Measurements from ENCODE around the gene TSHB.
A peak's percentile ranks its signal among the peaks of the same experiment; 100 is the strongest.

The TSHB gene

GRCh38 chr1:115059316-115059715 lies 29.7 kb downstream of the TSHB start:
- no peak for DNase-seq (ENCODE audit: low spot score)
- FAIRE-seq: no peak

DNA sequence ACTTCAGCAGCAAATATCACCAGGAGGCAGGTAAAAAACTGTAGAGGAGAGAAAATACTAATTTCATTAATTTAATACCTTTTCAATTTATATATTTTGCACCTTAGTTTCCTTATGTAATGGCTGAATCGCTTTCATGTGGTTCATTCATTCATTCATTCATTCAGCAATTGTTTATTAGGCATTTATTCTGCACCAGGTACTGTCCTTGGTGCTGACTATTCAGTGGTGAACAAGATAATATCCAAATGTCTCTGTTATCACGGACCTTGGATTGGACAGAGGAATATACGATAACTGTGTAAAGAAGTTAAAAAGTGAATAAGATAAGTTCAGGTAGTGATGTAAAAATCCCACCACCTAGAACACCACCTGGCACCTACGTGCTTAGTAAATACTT lies 30.9 kb downstream of the TSHB start:
- no peak for DNase-seq (ENCODE audit: low spot score)
- no peak for FAIRE-seq

GRCh38 chr1:115062542-115063004 lies 32.9 kb downstream of the TSHB start:
- FAIRE-seq (peak; percentile 81), DNase-seq (ENCODE audit: low spot score) (peak; percentile 92)

DNA sequence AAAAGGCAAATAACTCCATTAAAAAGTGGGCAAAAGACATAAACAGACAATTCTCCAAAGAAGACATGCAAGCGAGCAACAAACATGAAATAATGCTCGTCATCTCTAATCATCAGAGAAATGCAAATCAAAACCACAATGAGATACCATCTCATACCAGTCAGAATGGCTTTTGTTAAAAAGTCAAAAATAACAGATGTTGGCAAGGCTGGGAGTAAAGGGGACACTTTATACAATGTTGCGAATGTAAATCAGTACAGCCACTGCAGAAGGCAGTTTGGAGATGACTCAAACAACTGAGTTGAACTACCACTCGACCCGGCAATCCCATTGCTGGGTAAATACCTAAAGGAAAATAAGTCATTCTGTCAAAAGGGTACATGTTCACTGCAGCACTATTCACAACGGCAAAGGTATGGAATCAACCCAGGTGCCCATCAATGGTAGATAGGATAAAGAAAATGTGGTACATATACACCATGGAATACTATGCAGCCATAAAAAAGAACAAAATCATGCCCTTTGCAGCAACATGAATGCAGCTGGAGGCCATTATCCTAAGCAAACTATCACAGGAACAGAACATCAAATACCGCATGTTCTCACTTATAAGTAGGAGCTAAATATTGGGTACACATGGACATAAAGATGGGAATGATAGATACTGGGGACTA lies 33.7 kb downstream of the TSHB start:
- FAIRE-seq: no peak
- DNase-seq (ENCODE audit: low spot score): no peak

GRCh38 chr1:115064461-115064860 lies 34.8 kb downstream of the TSHB start:
- no peak for DNase-seq (ENCODE audit: low spot score)
- FAIRE-seq: peak; percentile 68

DNA sequence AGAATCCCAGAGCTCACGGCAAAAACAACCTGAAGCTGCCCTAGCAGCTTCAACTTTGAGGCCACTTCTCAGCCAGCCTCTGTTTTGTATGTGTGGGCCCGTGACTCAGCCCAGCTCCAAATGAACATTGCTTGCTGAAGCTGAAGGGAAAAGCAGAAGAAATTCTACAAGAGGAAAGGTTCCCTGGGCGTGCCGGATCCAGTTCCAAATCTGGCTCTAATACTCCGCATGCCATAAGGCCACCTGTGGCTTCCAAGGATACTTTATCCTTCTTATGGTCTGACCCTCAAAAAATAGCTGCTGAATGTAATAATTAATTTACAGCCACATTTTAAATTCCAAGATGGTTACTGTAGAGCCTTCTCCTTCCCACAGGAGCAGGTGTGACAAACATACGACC lies 35.4 kb downstream of the TSHB start:
- FAIRE-seq (no peak), DNase-seq (ENCODE audit: low spot score) (peak; percentile 30)

DNA sequence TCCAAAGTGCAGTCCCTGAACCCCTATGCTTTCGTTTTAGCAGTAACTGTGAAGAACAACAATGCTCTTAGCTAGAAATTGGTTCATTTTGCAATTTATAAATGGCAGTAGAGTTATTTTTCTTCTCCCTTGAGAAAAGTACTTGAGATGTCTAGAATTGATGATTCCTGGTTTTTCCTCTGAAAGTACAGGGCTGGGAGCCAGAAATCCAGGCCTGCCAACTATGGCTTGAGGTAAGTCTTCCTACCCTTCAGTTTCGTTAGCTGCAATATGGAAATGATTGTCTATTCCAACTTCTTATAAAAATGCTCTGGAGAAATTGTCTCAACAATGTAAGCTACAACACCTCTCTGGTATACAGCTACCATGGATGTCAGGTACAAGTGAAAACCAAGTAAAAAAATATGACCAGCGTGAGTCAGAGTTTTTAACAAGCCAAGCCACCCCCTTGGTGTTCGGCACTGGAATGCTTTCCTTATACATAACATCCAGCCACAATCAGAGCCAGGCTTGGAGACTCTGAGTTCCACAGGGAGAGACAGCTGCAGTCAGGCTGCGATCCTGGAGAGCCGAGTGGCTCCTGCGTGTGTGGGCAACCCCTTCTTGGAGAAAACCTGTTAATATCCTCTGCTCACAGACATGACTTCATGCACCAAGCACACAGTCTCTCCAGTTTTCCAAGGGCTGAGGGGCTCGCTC lies 37.7 kb downstream of the TSHB start:
- DNase-seq (ENCODE audit: low spot score) (peak; percentile 82), FAIRE-seq (peak; percentile 90)

- peak; percentile 75 for DNase-seq (ENCODE audit: low spot score)
- peak; percentile 77 for FAIRE-seq
These were observed 39.4 kb downstream of the TSHB start for GRCh38 chr1:115068826-115069585.

- DNase-seq (ENCODE audit: low spot score): no peak
- peak; percentile 37 for FAIRE-seq
These were observed 40.2 kb downstream of the TSHB start for GRCh38 chr1:115069659-115070308.

- DNase-seq (ENCODE audit: low spot score) (no peak), FAIRE-seq (no peak)
These were observed 41.5 kb downstream of the TSHB start for GRCh38 chr1:115071012-115071664.

DNA sequence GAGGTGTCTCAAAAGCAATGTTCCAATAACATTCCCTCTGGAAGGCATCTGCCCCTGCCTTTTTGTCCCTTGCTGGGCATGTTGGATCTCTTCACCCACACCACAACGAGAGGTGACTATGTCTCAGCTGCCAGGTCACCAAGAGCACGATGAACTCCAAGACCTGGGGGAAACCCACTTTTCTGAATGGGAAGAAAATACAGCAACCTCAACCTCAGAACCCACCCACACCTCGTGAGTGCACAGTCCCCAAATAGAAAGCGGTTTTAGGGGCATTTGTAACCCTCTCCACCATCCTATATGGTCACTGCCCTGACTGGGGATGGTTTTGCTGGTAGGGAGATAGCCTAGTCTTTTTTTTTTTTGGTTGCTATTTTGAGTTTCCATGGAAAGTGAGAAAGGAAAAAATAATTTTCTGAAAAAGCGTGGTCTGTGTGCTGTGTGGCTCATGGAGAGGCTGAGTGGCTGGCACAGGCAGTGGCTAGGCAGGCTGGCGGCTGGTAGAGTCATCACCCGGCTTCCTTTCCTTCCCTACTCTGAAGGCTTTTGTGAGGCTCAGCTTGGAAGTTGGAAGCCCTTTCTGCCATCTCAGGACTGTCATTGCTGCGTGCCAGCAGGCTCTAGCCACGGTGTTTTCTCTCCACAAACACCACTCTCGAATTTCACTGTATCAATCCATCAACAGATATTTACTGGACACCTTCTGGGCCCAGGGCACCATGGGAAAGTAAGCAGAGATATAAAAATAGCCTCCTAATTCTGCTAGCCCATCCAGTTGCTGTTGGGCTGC lies 43.9 kb downstream of the TSHB start:
- no peak for DNase-seq (ENCODE audit: low spot score)
- FAIRE-seq: peak; percentile 70

DNA sequence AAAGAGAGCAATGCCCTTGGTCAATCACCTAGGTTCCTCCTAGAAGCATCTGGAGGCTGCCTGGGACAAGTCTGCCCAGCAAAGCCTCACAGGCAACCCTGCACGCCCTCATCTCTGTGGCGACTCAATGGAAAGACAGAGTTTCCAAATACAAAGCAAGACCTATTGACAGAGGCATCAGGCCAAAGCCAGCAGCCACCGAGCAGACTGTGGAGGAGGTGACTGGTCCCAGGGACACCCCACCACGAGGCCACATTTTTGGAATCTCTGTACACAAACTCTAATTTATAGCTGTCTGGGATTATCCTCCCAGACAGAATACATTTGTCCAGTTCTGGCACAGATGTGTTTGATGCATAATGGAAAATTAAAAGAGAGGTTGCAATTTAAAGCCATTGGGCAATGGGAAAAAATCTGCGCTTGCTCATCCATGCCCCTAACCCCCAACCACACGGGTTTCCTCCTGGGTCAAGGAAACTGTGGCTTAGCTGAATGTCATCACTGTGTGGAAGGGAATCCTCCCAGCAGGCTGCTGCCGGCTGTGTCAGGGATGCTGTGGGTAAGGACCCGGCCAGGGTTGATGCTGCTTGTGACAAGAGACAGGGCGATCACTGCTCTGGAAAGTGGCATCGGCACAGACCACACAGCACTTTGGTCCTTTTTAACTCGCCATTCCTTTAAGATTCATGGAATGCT lies 45.4 kb downstream of the TSHB start:
- peak; percentile 23 for FAIRE-seq

GRCh38 chr1:115076384-115076915 lies 46.8 kb downstream of the TSHB start:
- FAIRE-seq (no peak), DNase-seq (ENCODE audit: low spot score) (no peak)

More for the DNA sequence above, 45.4 kb downstream of the TSHB start:
- DNase-seq (ENCODE audit: low spot score): peak; percentile 46

DNA sequence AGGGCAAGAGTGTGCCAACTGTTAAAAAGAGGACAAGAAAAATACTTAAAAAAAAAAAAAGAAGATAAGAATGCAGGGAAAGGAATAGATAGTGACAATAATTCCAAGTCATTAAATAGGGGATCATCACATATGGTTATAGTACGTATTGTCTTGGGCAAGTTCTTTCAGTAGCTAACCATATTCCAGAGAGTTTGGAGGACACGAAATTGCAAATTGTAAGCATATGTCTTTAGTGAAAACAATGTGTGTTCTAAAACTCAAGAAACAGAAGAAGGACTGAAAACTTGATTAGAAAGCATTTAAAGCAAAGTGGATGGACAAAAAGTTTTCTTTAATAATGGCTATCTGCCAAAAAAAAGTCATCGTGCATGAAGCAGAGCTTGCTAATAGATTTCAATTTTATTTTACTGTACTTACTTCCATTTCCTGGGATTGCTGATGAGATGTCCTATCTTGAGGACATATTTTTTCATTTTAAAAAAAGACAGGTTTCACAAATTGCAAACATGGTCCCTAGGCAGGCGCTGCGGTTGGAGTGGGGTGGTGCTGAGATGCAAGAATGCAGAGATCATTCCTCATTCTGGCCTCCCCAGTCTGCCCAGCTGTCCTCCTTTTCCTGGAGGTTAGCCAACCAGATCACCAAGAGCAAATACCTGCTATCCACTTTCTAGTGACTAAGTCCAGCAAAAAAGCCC lies 47.8 kb downstream of the TSHB start:
- FAIRE-seq: no peak
- no peak for DNase-seq (ENCODE audit: low spot score)

DNA sequence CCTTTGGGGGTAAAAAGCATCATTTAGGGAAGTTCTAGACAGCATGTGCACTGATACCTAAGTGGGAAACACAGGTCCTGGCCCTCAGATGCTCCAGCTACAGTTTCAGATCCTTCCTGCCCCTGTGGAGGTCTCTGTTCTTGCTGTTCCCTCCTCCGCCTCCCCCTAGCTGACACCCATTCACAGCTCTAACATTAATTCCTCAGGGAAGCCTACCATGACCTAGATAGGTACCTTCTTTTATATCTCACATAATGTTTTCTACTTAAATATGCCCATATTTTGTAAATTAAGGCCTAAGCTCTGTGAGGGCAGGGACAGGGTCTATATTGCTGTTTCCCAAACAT lies 48.3 kb downstream of the TSHB start:
- DNase-seq (ENCODE audit: low spot score) (no peak), FAIRE-seq (no peak)

DNA sequence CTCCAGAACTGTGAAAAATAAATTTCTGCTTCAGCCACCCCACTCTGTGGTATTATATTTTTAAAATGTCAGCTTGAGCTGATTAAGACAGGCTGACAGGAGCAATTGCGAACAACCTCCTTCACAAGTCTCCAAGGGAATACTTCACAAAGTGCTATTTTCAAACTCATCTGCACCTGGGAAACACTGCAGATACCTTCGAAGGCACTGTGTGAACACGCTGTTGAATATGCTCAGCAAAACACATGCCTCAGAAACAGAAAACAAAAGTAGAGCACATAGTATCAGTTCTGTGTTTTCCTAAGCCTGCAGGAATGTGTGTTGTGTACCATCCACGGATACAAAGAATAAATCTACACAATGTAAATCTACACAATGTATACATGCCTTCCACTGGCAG lies 49.1 kb downstream of the TSHB start:
- no peak for FAIRE-seq
- DNase-seq (ENCODE audit: low spot score): no peak

GRCh38 chr1:115082949-115083348 lies 53.3 kb downstream of the TSHB start:
- no peak for DNase-seq (ENCODE audit: low spot score)
- no peak for FAIRE-seq
